Osteocyte (in vitro differentiated cells): ENCODE results near the gene CALHM5. TPM values are rescaled to one million over a fixed set of nuclear protein-coding genes. Genes with fewer than 3 reads are reported as not detected.

Source experiments
- DNase-seq: peaks from one replicate; pipeline ENCODE4 v3.0.0; 2021; ENCODE audit warnings: mixed read lengths; ENCODE audit not compliant: unreplicated experiment; ENCODE audit errors: extremely low spot score
- H3K27ac Mint-ChIP-seq: one replicate; pipeline ENCODE4 v1.8.0; 2021; ENCODE audit warnings: mild to moderate bottlenecking, mixed read lengths; ENCODE audit not compliant: unreplicated experiment
- H3K27me3 Mint-ChIP-seq: one replicate; pipeline ENCODE4 v1.8.0; 2021; ENCODE audit warnings: mixed read lengths; ENCODE audit not compliant: unreplicated experiment
- H3K36me3 Mint-ChIP-seq: one replicate; pipeline ENCODE4 v1.8.0; 2021; ENCODE audit warnings: mixed read lengths; ENCODE audit not compliant: unreplicated experiment
- H3K4me1 Mint-ChIP-seq: one replicate; pipeline ENCODE4 v1.8.0; 2021; ENCODE audit warnings: mixed read lengths; ENCODE audit not compliant: unreplicated experiment
- H3K4me3 Mint-ChIP-seq: one replicate; pipeline ENCODE4 v1.8.0; 2021; ENCODE audit warnings: mild to moderate bottlenecking, moderate library complexity, mixed read lengths; ENCODE audit not compliant: unreplicated experiment
- H3K9me3 Mint-ChIP-seq: one replicate; pipeline ENCODE4 v1.8.0; 2021; ENCODE audit warnings: mixed read lengths; ENCODE audit not compliant: unreplicated experiment
- total RNA-seq: library from RNA; stranded (reverse); gene quantifications from 2 replicates; pipeline ENCODE4 v1.2.1, GENCODE V29; 2021
- TF ChIP-seq, protein P1 (sequence below): fragments of 200-600 bp; sonication (generic); IDR thresholded peaks from 2 replicates; pipeline ENCODE4 v1.5.0; 2021; ENCODE audit warnings: antibody characterized with exemption, mild to moderate bottlenecking, moderate library complexity

CALHM5 gene
- total RNA-seq, 1 donor from 2014 or later: 4.9 TPM

DNA sequence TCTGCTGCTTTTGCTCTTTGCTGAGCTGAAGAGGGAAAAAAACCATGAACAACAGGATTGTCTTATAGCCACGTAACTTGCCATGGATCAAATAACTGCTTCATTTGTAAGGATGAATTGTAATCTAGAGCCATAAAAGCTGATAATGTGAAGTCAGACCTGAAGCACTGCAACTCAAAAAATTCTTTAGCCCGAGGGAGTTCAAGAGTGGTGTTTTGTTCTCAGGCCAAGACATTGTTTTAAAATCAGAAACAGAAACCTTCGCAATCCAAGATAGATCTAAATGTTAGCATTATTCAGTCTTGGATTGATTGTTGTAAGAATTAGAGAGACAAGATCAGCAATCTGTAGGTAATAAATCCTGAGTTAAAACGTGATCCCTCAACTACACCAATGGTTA, 34.2 kb downstream of the CALHM5 start, which contains the start of gene TRAPPC3L:
TSS of gene TRAPPC3L (minus strand) at position 34 of the 400 bp plus-strand sequence. CDS start 170 bp downstream, outside the sequence.
- TF ChIP-seq, protein P1, sequence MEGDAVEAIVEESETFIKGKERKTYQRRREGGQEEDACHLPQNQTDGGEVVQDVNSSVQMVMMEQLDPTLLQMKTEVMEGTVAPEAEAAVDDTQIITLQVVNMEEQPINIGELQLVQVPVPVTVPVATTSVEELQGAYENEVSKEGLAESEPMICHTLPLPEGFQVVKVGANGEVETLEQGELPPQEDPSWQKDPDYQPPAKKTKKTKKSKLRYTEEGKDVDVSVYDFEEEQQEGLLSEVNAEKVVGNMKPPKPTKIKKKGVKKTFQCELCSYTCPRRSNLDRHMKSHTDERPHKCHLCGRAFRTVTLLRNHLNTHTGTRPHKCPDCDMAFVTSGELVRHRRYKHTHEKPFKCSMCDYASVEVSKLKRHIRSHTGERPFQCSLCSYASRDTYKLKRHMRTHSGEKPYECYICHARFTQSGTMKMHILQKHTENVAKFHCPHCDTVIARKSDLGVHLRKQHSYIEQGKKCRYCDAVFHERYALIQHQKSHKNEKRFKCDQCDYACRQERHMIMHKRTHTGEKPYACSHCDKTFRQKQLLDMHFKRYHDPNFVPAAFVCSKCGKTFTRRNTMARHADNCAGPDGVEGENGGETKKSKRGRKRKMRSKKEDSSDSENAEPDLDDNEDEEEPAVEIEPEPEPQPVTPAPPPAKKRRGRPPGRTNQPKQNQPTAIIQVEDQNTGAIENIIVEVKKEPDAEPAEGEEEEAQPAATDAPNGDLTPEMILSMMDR: no peak
- Mint-ChIP-seq H3K27me3 (peaks cover 41% of the 10 kb centered on the region), H3K4me3 (no peak within 1 kb of the TSS), H3K27ac (no peak within 1 kb of the TSS), H3K9me3 (no peaks in the 10 kb centered on the region), H3K36me3 (no peaks in the 10 kb centered on the region), H3K4me1 (no peaks in the 10 kb centered on the region)
- no peak for DNase-seq

DNA sequence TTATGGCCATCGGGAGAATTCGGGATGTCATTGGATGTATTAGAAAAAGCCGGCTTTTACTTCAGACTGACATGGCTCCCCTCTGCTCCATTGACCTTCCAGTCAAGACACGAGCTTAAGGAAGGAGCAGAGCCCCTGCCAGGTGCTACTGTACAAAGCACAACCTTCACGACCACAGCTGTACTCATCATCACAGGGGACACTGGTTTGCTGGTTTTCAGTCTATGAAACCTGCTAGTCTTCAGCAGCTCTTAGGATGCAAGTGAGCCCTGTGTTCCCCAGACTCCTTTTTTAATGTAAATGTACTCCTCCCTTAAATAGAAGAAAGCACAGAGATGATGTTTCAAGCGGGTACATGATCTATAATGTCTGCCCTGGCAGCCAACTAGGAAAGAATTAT, 35.9 kb downstream of the CALHM5 start:
- no peak overlapping the region for H3K27ac Mint-ChIP-seq
- no peak overlapping the region for H3K4me3 Mint-ChIP-seq
- no peak for DNase-seq
- TF ChIP-seq, protein P1: no peak
- no peaks in the 10 kb centered on the region for H3K9me3 Mint-ChIP-seq
- H3K36me3 Mint-ChIP-seq: no peaks in the 10 kb centered on the region
- no peaks in the 10 kb centered on the region for H3K4me1 Mint-ChIP-seq
- H3K27me3 Mint-ChIP-seq: peaks cover 38% of the 10 kb centered on the region

DNA sequence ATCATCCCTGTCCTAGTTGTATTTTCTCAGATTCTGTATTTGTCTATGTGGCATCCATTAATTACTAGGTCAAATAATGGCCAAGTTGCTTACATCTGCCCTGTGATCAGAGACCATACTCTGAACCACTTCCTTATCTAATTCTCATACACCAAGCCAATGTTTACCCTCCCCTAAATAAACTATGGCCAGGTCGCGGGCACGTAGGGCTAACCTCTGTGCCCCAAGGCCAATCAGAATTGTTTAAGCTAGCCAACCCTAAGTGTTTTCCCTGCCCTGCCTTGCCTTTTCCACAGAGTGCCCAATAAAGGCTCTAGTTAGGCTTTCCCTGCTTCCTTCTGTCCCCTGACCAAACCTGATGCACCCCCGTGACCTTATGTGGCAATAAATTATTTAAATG, 39.4 kb downstream of the CALHM5 start:
- DNase-seq: no peak
- Mint-ChIP-seq H3K27ac (no peak overlapping the region), H3K4me1 (no peaks in the 10 kb centered on the region), H3K9me3 (no peaks in the 10 kb centered on the region), H3K27me3 (peaks cover 26% of the 10 kb centered on the region), H3K4me3 (no peak overlapping the region), H3K36me3 (no peaks in the 10 kb centered on the region)
- TF ChIP-seq, protein P1: no peak

DNA sequence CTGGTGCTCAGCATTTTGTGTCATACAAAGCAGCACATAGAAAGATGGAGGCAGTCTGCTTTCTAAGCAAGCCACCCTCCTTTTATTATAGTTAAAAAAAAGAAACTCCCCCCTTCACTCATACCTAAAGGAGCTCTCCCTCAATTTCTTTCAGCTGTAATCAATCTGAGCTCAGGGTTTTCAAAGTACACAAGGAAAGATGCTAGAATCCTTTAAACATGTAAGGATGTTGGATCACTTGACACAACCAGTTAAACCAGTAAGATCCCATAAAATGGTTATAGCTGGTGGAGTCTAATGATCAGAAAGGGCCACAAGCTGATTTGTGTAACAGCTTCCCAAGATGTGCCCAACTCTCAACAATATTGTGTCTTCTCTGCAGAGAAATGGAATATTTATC, 42.0 kb downstream of the CALHM5 start, which contains the start of gene CALHM4:
TSS of gene CALHM4 (plus strand) at position 301 of the 400 bp plus-strand sequence. CDS start at position 344, 43 bp downstream.
- TF ChIP-seq, protein P1: no peak
- Mint-ChIP-seq H3K27ac (no peak within 1 kb of the TSS), H3K36me3 (no peaks in the 10 kb centered on the region), H3K4me3 (no peak within 1 kb of the TSS), H3K4me1 (peaks cover 4% of the 10 kb centered on the region), H3K9me3 (no peaks in the 10 kb centered on the region), H3K27me3 (peaks cover 17% of the 10 kb centered on the region)
- DNase-seq: no peak

DNA sequence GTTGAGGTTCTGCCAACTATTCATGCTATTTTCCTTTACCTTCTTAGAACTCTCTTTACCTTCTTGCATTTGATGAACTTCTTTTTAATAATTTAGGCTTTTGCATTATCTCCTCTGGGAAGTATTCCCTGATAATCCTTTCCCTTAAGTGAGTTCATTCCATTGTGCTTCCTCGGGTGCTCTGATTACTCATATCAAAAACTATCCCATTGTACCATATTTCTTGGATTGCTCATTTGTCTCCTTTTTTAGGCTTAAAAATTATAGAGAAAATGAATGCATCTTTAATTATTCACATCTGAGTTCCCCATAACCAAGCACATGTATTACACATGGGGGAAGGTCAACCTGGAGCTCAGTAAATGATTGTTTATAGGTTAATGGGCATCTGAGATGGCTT, 44.6 kb downstream of the CALHM5 start:
- peaks cover 13% of the 10 kb centered on the region for H3K27me3 Mint-ChIP-seq
- no peaks in the 10 kb centered on the region for H3K9me3 Mint-ChIP-seq
- DNase-seq: no peak
- H3K36me3 Mint-ChIP-seq: no peaks in the 10 kb centered on the region
- no peak overlapping the region for H3K27ac Mint-ChIP-seq
- no peak overlapping the region for H3K4me3 Mint-ChIP-seq
- TF ChIP-seq, protein P1: no peak
- peaks cover 4% of the 10 kb centered on the region for H3K4me1 Mint-ChIP-seq
